Endothelial cell of umbilical vein (primary cell): ENCODE data around the gene IL22. TPM values are rescaled to one million over a fixed set of nuclear protein-coding genes. Genes with fewer than 3 reads are reported as not detected.

Experiments
- BruUV-seq: library from RNA; stranded (reverse); fragments of 400-500 nt; replicated peaks from 2 replicates; lab custom pipeline; 2021; lab: Mats Ljungman, UMichigan
- CTCF ChIA-PET: fragments of 300-600, 350-600 bp; sonication (Branson Sonifier 250); formaldehyde crosslinking; loops from one replicate; lab custom pipeline; 2021; ENCODE audit warnings: antibody characterized with exemption, inconsistent platforms; lab: Charles Lee
- POLR2A ChIA-PET: fragments of 300-600, 350-600 bp; sonication (Branson Sonifier 250); formaldehyde crosslinking; loops from one replicate; lab custom pipeline; 2021; ENCODE audit warnings: antibody characterized with exemption, inconsistent platforms; lab: Charles Lee
- DNase-seq: peaks from one replicate; pipeline ENCODE4 v3.0.0-alpha.2; 2011; ENCODE audit warnings: low read depth, low spot score
- FAIRE-seq: peaks from 2 replicates; lab custom pipeline; 2011; peaks lifted over from hg19 to GRCh38; lab: Jason Lieb, UNC
- H2AFZ ChIP-seq: 2 replicates; pipeline ENCODE4 v1.6.0; 2012; ENCODE audit warnings: low read depth, low read length, control low read depth, inconsistent platforms
- H3K27ac ChIP-seq: 2 replicates; pipeline ENCODE4 v1.5.1; 2011; ENCODE audit warnings: low read depth, mild to moderate bottlenecking, control low read depth, low read length, moderate library complexity; ENCODE audit not compliant: insufficient read depth
- H3K27me3 ChIP-seq, 2 experiments: 2 replicates each; pipeline versions ENCODE4 v1.6.0 to v1.6.1; 2011; ENCODE audit warnings: low read length in 2 of 2, mixed read lengths in 1 of 2; ENCODE audit not compliant: control insufficient read depth in 2 of 2, insufficient read depth in 2 of 2
- H3K36me3 ChIP-seq, 2 experiments: 2 replicates in 1 of 2; 3 replicates in 1 of 2; pipeline ENCODE4 v1.5.1; 2011; ENCODE audit warnings: low read length in 2 of 2, mild to moderate bottlenecking in 1 of 2, moderate library complexity in 1 of 2; ENCODE audit not compliant: control insufficient read depth in 2 of 2, insufficient read depth in 2 of 2; ENCODE audit errors: extremely low read depth in 1 of 2
- H3K4me1 ChIP-seq: 3 replicates; pipeline ENCODE4 v1.5.1; 2011; ENCODE audit warnings: mild to moderate bottlenecking, low read length; ENCODE audit not compliant: control insufficient read depth, insufficient read depth; ENCODE audit errors: extremely low read depth
- H3K4me2 ChIP-seq: 2 replicates; pipeline ENCODE4 v1.6.1; 2011; ENCODE audit warnings: low read length, control low read depth, mixed read lengths; ENCODE audit not compliant: insufficient read depth
- H3K4me3 ChIP-seq, 3 experiments: fragments of 200-600 bp in 1 of 3; sonication (generic), shearing (Covaris generic) in 1 of 3; replicated peaks in 1 of 3; 2 replicates each; pipeline ENCODE4 v1.5.1; 2011 to 2016; ENCODE audit warnings: control low read depth in 3 of 3, low read length in 3 of 3, mild to moderate bottlenecking in 2 of 3, inconsistent platforms in 1 of 3, low read depth in 1 of 3, moderate library complexity in 1 of 3; ENCODE audit not compliant: insufficient read depth in 1 of 3
- H3K79me2 ChIP-seq: 2 replicates; pipeline ENCODE4 v1.6.0; 2012; ENCODE audit warnings: low read length, inconsistent platforms; ENCODE audit not compliant: control insufficient read depth, insufficient read depth
- H3K9ac ChIP-seq: replicated peaks from 2 replicates; pipeline ENCODE3; 2011; ENCODE audit warnings: low read length, control low read depth; ENCODE audit not compliant: insufficient read depth; ENCODE audit errors: extremely low read depth
- H3K9me1 ChIP-seq: replicated peaks from 3 replicates; pipeline ENCODE4 v1.6.0; 2011; ENCODE audit warnings: mild to moderate bottlenecking, low read length; ENCODE audit not compliant: control insufficient read depth, insufficient read depth; ENCODE audit errors: extremely low read depth
- H3K9me3 ChIP-seq: replicated peaks from 2 replicates; pipeline ENCODE4 v1.5.1; 2012; ENCODE audit warnings: low read length, inconsistent platforms; ENCODE audit not compliant: control insufficient read depth, insufficient read depth
- H4K20me1 ChIP-seq: replicated peaks from 2 replicates; pipeline ENCODE3; 2011; ENCODE audit warnings: mild to moderate bottlenecking, low read length; ENCODE audit not compliant: control insufficient read depth, insufficient read depth; ENCODE audit errors: extremely low read depth
- EZH2 ChIP-seq: IDR thresholded peaks from 2 replicates; pipeline ENCODE4 v1.6.1; 2012; ENCODE audit warnings: borderline replicate concordance, low read depth, mild to moderate bottlenecking, moderate library complexity, low read length, inconsistent platforms; ENCODE audit not compliant: severe bottlenecking
- FOS ChIP-seq: IDR thresholded peaks from 2 replicates; pipeline ENCODE4 v1.6.1; 2011; ENCODE audit warnings: mild to moderate bottlenecking, low read length, moderate library complexity, borderline replicate concordance; ENCODE audit not compliant: insufficient read depth
- GATA2 ChIP-seq: IDR thresholded peaks from 2 replicates; pipeline ENCODE4 v1.7.0; 2011; ENCODE audit warnings: low read depth, mild to moderate bottlenecking, moderate library complexity, mixed read lengths, low read length; ENCODE audit not compliant: insufficient read length, insufficient read depth
- JUN ChIP-seq: IDR thresholded peaks from 2 replicates; pipeline ENCODE4 v1.6.1; 2011; ENCODE audit warnings: borderline replicate concordance, low read depth; ENCODE audit not compliant: insufficient read length, insufficient read depth
- MYC ChIP-seq: IDR thresholded peaks from one replicate; pipeline ENCODE4 v1.6.1; 2011; ENCODE audit warnings: mild to moderate bottlenecking, low read depth, low read length
- POLR2A ChIP-seq: IDR thresholded peaks from 2 replicates; pipeline ENCODE4 v1.6.1; 2012; ENCODE audit warnings: low read depth, mild to moderate bottlenecking, control low read depth, low read length
- POLR2AphosphoS5 ChIP-seq: IDR thresholded peaks from 2 replicates; pipeline ENCODE4 v1.6.1; 2012; ENCODE audit warnings: low read depth, mild to moderate bottlenecking, control low read depth, low read length, moderate library complexity; ENCODE audit not compliant: insufficient read depth
- dilution Hi-C: fragments of 300-500 bp; cut with MboI; formaldehyde crosslinking; loops from one replicate; pipeline ENCODE4 v1.15.0; 2019; ENCODE audit warnings: low sequenced_read_pairs; ENCODE audit not compliant: extremely low pct_ligation_motif_present
- intact Hi-C: fragments of 100-400 bp; cut with micrococcal nuclease; formaldehyde crosslinking; loops from one replicate; pipeline ENCODE4 v1.10.0; 2022
- polyA plus RNA-seq, 4 experiments: library from polyadenylated mRNA; depleted of rRNA in 3 of 4; stranded (reverse) in 3 of 4; unstranded in 1 of 4; fragments of >200 nt; gene quantifications; 2 replicates each; pipeline versions ENCODE4 v1.2.1 to v1.2.3, GENCODE V29; 2011 to 2012; ENCODE audit warnings: missing spikeins in 1 of 4
- total RNA-seq: library from RNA; stranded (reverse); gene quantifications from 2 replicates; pipeline ENCODE4 v1.2.3, GENCODE V29; 2021
- TF ChIP-seq, protein P1 (sequence below), 2 donors: IDR thresholded peaks; 1 replicate in 1 of 2; 2 replicates in 1 of 2; pipeline ENCODE4 v1.5.1; 2011; ENCODE audit warnings: low read length in 2 of 2, mild to moderate bottlenecking in 2 of 2, moderate library complexity in 2 of 2, control low read depth in 1 of 2, inconsistent platforms in 1 of 2, low read depth in 1 of 2; ENCODE audit not compliant: insufficient read depth in 1 of 2; ENCODE audit errors: extremely low read depth in 1 of 2
- TF ChIP-seq, protein P2 (sequence below): IDR thresholded peaks from 2 replicates; pipeline ENCODE4 v1.6.1; 2011; ENCODE audit not compliant: insufficient read depth, insufficient read length

Gene IL22
- total and polyA plus RNA-seq, 2 donors (not counting 3 experiments of a cell fraction or from before 2014, with no cell fraction given) = not detected

DNA sequence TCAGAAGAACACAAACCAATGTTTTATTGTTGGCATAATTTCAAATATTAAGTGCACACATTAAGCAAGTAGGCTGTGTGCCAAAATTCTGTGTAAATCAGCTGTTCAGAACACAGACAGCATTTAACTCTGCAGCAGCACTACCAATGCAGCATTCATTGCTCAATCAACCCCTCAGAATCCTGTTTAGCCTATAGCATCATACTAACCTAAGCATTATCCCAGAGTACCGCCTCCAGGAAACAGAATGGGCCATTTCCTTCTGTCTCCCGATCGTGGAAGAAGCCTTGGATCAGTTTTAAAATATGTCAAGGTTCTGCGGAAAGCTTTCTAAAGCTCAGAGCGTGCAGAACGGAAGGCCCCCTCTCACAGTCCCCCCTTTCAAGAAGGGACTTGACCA lies 31.1 kb downstream of the IL22 start:
- dilution Hi-C loops = no loop called here
- ChIA-PET POLR2A (no interaction called here), CTCF (interaction anchor here (0.6 to 6.1 kb wide), 15 partner anchors 11 to 868 kb away, joined by 3 to 183 read pairs (median 4); no protein-coding TSS in a partner anchor)
- H3K4me3 ChIP-seq = no peak overlapping the region
- intact Hi-C loops = loop anchor here (2.0 to 10.0 kb wide), 4 partner anchors 178 to 866 kb away; partner anchors contain the start of genes MDM2 and RAP1B
- no peak overlapping the region for H3K4me2 ChIP-seq
- BruUV-seq = no TSS peak
- peaks cover 6% of the 10 kb centered on the region for H3K4me1 ChIP-seq
- peak overlapping the region; percentile 31 for H2AFZ ChIP-seq
- FAIRE-seq (no peak), DNase-seq (no peak)
- TF ChIP-seq MYC (no peak), POLR2A (no peak), GATA2 (no peak), FOS (no peak), POLR2AphosphoS5 (no peak), JUN (no peak), EZH2 (no peak)
- TF ChIP-seq, protein P1, sequence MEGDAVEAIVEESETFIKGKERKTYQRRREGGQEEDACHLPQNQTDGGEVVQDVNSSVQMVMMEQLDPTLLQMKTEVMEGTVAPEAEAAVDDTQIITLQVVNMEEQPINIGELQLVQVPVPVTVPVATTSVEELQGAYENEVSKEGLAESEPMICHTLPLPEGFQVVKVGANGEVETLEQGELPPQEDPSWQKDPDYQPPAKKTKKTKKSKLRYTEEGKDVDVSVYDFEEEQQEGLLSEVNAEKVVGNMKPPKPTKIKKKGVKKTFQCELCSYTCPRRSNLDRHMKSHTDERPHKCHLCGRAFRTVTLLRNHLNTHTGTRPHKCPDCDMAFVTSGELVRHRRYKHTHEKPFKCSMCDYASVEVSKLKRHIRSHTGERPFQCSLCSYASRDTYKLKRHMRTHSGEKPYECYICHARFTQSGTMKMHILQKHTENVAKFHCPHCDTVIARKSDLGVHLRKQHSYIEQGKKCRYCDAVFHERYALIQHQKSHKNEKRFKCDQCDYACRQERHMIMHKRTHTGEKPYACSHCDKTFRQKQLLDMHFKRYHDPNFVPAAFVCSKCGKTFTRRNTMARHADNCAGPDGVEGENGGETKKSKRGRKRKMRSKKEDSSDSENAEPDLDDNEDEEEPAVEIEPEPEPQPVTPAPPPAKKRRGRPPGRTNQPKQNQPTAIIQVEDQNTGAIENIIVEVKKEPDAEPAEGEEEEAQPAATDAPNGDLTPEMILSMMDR (IDR thresholded peaks at IDR 0.05; ENCODE audit: extremely low read depth in 1 of 2, insufficient read depth in 1 of 2, low read depth in 1 of 2, low read length in 2 of 2) = no peak
- TF ChIP-seq, protein P2, sequence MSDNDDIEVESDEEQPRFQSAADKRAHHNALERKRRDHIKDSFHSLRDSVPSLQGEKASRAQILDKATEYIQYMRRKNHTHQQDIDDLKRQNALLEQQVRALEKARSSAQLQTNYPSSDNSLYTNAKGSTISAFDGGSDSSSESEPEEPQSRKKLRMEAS = no peak
- peak overlapping the region; percentile 9 for H3K9ac ChIP-seq
- H3K79me2 ChIP-seq = no peaks in the 10 kb centered on the region
- H3K27me3 ChIP-seq = peaks cover 2 to 4% of the 10 kb centered on the region in 2 experiments
- no peak overlapping the region for H3K27ac ChIP-seq
- H3K36me3 ChIP-seq = no peaks in the 10 kb centered on the region
- no peaks in the 10 kb centered on the region for H4K20me1 ChIP-seq
- H3K9me3 ChIP-seq = no peaks in the 10 kb centered on the region
- no peaks in the 10 kb centered on the region for H3K9me1 ChIP-seq
